ENCODE data around the gene SSBP3. TPM values are rescaled to one million over a fixed set of nuclear protein-coding genes. Genes with fewer than 3 reads are reported as not detected.

Gene SSBP3
- total RNA-seq, 1 experiment from 2014 or later, result 115 TPM

DNA sequence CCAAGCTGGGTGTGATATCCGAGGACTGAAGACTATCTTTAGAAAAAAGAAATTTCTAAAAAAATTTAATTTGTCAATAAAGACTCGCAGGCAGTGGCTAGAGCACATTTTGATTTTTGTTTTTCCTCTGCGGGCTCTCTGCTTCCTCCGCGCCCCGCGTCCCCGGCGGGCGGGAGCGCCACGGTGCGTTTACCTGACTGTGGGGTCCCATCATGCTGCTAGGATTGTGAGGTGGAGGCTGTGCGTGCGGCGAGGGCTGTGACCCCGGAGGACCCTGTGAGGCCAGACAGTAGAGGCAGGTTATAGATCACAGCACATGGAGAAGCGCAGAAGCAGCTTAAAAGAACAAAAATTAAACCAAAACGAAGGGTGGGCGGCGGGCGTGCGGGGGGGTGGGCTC, 148.3 kb downstream of the SSBP3 start (continued):
- TF ChIP-seq KAT7 (CRISPR knock-in tag; IDR thresholded peaks at IDR 0.05; ENCODE audit: borderline replicate concordance) (no peak), ZNF671 (CRISPR knock-in tag; IDR thresholded peaks at IDR 0.05) (no peak), GRHL2 (CRISPR knock-in tag; IDR thresholded peaks at IDR 0.05; ENCODE audit: insufficient replicate concordance, severe bottlenecking) (no peak), CREB1 (CRISPR knock-in tag; IDR thresholded peaks at IDR 0.05) (no peak), MXD4 (CRISPR knock-in tag; IDR thresholded peaks at IDR 0.05; ENCODE audit: borderline replicate concordance) (no peak), STAT6 (CRISPR knock-in tag; conservative IDR thresholded peaks at IDR 0.05; ENCODE audit: low read depth) (no peak), TP53 (CRISPR knock-in tag; IDR thresholded peaks at IDR 0.05) (no peak), MYBL2 (CRISPR knock-in tag; IDR thresholded peaks at IDR 0.05) (no peak), SP1 (CRISPR knock-in tag; conservative IDR thresholded peaks at IDR 0.05) (no peak)
- TF ChIP-seq, protein P1, sequence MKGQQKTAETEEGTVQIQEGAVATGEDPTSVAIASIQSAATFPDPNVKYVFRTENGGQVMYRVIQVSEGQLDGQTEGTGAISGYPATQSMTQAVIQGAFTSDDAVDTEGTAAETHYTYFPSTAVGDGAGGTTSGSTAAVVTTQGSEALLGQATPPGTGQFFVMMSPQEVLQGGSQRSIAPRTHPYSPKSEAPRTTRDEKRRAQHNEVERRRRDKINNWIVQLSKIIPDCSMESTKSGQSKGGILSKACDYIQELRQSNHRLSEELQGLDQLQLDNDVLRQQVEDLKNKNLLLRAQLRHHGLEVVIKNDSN (CRISPR knock-in tag; IDR thresholded peaks at IDR 0.05), result no peak
- TF ChIP-seq, protein P2, sequence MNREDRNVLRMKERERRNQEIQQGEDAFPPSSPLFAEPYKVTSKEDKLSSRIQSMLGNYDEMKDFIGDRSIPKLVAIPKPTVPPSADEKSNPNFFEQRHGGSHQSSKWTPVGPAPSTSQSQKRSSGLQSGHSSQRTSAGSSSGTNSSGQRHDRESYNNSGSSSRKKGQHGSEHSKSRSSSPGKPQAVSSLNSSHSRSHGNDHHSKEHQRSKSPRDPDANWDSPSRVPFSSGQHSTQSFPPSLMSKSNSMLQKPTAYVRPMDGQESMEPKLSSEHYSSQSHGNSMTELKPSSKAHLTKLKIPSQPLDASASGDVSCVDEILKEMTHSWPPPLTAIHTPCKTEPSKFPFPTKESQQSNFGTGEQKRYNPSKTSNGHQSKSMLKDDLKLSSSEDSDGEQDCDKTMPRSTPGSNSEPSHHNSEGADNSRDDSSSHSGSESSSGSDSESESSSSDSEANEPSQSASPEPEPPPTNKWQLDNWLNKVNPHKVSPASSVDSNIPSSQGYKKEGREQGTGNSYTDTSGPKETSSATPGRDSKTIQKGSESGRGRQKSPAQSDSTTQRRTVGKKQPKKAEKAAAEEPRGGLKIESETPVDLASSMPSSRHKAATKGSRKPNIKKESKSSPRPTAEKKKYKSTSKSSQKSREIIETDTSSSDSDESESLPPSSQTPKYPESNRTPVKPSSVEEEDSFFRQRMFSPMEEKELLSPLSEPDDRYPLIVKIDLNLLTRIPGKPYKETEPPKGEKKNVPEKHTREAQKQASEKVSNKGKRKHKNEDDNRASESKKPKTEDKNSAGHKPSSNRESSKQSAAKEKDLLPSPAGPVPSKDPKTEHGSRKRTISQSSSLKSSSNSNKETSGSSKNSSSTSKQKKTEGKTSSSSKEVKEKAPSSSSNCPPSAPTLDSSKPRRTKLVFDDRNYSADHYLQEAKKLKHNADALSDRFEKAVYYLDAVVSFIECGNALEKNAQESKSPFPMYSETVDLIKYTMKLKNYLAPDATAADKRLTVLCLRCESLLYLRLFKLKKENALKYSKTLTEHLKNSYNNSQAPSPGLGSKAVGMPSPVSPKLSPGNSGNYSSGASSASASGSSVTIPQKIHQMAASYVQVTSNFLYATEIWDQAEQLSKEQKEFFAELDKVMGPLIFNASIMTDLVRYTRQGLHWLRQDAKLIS (CRISPR knock-in tag; IDR thresholded peaks at IDR 0.05; ENCODE audit: borderline replicate concordance), result no peak

- CTCF ChIA-PET, result interaction anchor here (1.2 kb wide), 1 partner anchor 12 kb away, joined by 4 read pairs; no protein-coding TSS in a partner anchor
- no peak overlapping the region for H3K4me3 Mint-ChIP-seq
- no peak for ATAC-seq
- POLR2A ChIA-PET, result interaction anchor here (0.6 to 0.7 kb wide), 3 partner anchors 15 to 135 kb away, joined by 3 to 5 read pairs (median 4); no protein-coding TSS in a partner anchor
- H3K27ac Mint-ChIP-seq, result peak overlapping the region; percentile 89
- TF ChIP-seq HMGA2 (CRISPR knock-in tag; IDR thresholded peaks at IDR 0.05) (no peak), E2F5 (CRISPR knock-in tag; IDR thresholded peaks at IDR 0.05) (no peak), ZNF512 (CRISPR knock-in tag; IDR thresholded peaks at IDR 0.05; ENCODE audit: borderline replicate concordance) (no peak), TCF7 (CRISPR knock-in tag; IDR thresholded peaks at IDR 0.05; ENCODE audit: low read depth) (no peak)
- no peaks in the 10 kb centered on the region for H3K36me3 Mint-ChIP-seq
- DNase-seq (ENCODE audit: low spot score), result no peak
- H3K4me1 Mint-ChIP-seq, result peaks cover 41% of the 10 kb centered on the region
- H3K9me3 Mint-ChIP-seq, result no peaks in the 10 kb centered on the region
- no peaks in the 10 kb centered on the region for H3K27me3 Mint-ChIP-seq (ENCODE audit: low read depth)
These were observed 148.9 kb downstream of the SSBP3 start for GRCh38 chr1:54257346-54257620.

Measured in WTC11 (cell line).